ENCODE measurements around the gene ADSS1. TPM values are rescaled to one million over a fixed set of nuclear protein-coding genes. Genes with fewer than 3 reads are reported as not detected.

Gene ADSS1
- total RNA-seq, 3 donors from 2014 or later = 6.9 to 13.0 (median 7.3) TPM

- H3K27ac ChIP-seq = peak overlapping the region in 1 of 2 donors; percentile 75
- H3K27me3 ChIP-seq = no peaks in the 10 kb centered on the region
- intact Hi-C loops (cut with DNase I; ENCODE audit: low total_unique reads) = no loop called here
- H3K36me3 ChIP-seq = no peaks in the 10 kb centered on the region
- no peaks in the 10 kb centered on the region for H3K9me3 ChIP-seq
- no peaks in the 10 kb centered on the region for H3K4me1 ChIP-seq
- no peak for DNase-seq (ENCODE audit: low spot score in 2 of 2)
- no peak for TF ChIP-seq CTCF (IDR thresholded peaks at IDR 0.05)
- TF ChIP-seq POLR2A (IDR thresholded peaks at IDR 0.05) = no peak
- TF ChIP-seq POLR2AphosphoS5 (IDR thresholded peaks at IDR 0.05) = no peak
- no peak overlapping the region for H3K4me3 ChIP-seq
These were observed 8.2 kb upstream of the ADSS1 start for GRCh38 chr14:104715871-104716270.

GRCh38 chr14:104717137-104717536, 6.9 kb upstream of the ADSS1 start:
- Histone ChIP-seq H3K4me1 (no peaks in the 10 kb centered on the region), H3K9me3 (no peaks in the 10 kb centered on the region), H3K27ac (no peak overlapping the region), H3K36me3 (no peaks in the 10 kb centered on the region), H3K4me3 (no peak overlapping the region), H3K27me3 (no peaks in the 10 kb centered on the region)
- TF ChIP-seq CTCF (IDR thresholded peaks at IDR 0.05) = no peak
- TF ChIP-seq POLR2A (IDR thresholded peaks at IDR 0.05) = no peak
- no peak for TF ChIP-seq POLR2AphosphoS5 (IDR thresholded peaks at IDR 0.05)
- intact Hi-C loops (cut with DNase I; ENCODE audit: low total_unique reads) = no loop called here
- DNase-seq (ENCODE audit: low spot score in 2 of 2) = no peak

GRCh38 chr14:104717646-104718045, 6.4 kb upstream of the ADSS1 start:
- Histone ChIP-seq H3K4me1 (no peaks in the 10 kb centered on the region), H3K27ac (no peak overlapping the region), H3K4me3 (no peak overlapping the region), H3K27me3 (no peaks in the 10 kb centered on the region), H3K9me3 (no peaks in the 10 kb centered on the region), H3K36me3 (no peaks in the 10 kb centered on the region)
- DNase-seq (ENCODE audit: low spot score in 2 of 2) = no peak
- intact Hi-C loops (cut with DNase I; ENCODE audit: low total_unique reads) = no loop called here
- TF ChIP-seq POLR2AphosphoS5 (IDR thresholded peaks at IDR 0.05) (no peak), CTCF (IDR thresholded peaks at IDR 0.05) (no peak), POLR2A (IDR thresholded peaks at IDR 0.05) (no peak)

- TF ChIP-seq POLR2AphosphoS5 (IDR thresholded peaks at IDR 0.05) (no peak), CTCF (IDR thresholded peaks at IDR 0.05) (no peak), POLR2A (IDR thresholded peaks at IDR 0.05) (no peak)
- intact Hi-C loops (cut with DNase I; ENCODE audit: low total_unique reads) = no loop called here
- no peaks in the 10 kb centered on the region for H3K36me3 ChIP-seq
- no peak for DNase-seq (ENCODE audit: low spot score in 2 of 2)
- peaks cover 0 to 3% of the 10 kb centered on the region in 2 donors for H3K4me1 ChIP-seq
- no peak overlapping the region for H3K27ac ChIP-seq
- no peak overlapping the region for H3K4me3 ChIP-seq
- no peaks in the 10 kb centered on the region for H3K27me3 ChIP-seq
- H3K9me3 ChIP-seq = no peaks in the 10 kb centered on the region
These were observed 5.9 kb upstream of the ADSS1 start for GRCh38 chr14:104718147-104718546.

- DNase-seq (ENCODE audit: low spot score in 2 of 2) = no peak
- H3K27me3 ChIP-seq = no peaks in the 10 kb centered on the region
- peaks cover 2 to 8% of the 10 kb centered on the region in 2 donors for H3K4me1 ChIP-seq
- intact Hi-C loops (cut with DNase I; ENCODE audit: low total_unique reads) = no loop called here
- no peak for TF ChIP-seq POLR2AphosphoS5 (IDR thresholded peaks at IDR 0.05)
- TF ChIP-seq CTCF (IDR thresholded peaks at IDR 0.05) = no peak
- no peak for TF ChIP-seq POLR2A (IDR thresholded peaks at IDR 0.05)
- H3K9me3 ChIP-seq = no peaks in the 10 kb centered on the region
- no peaks in the 10 kb centered on the region for H3K36me3 ChIP-seq
- no peak overlapping the region for H3K27ac ChIP-seq
- no peak overlapping the region for H3K4me3 ChIP-seq
These were observed 5.2 kb upstream of the ADSS1 start for GRCh38 chr14:104718871-104719270.
